Measurements from ENCODE around the gene MCCC1.

The MCCC1 gene

DNA sequence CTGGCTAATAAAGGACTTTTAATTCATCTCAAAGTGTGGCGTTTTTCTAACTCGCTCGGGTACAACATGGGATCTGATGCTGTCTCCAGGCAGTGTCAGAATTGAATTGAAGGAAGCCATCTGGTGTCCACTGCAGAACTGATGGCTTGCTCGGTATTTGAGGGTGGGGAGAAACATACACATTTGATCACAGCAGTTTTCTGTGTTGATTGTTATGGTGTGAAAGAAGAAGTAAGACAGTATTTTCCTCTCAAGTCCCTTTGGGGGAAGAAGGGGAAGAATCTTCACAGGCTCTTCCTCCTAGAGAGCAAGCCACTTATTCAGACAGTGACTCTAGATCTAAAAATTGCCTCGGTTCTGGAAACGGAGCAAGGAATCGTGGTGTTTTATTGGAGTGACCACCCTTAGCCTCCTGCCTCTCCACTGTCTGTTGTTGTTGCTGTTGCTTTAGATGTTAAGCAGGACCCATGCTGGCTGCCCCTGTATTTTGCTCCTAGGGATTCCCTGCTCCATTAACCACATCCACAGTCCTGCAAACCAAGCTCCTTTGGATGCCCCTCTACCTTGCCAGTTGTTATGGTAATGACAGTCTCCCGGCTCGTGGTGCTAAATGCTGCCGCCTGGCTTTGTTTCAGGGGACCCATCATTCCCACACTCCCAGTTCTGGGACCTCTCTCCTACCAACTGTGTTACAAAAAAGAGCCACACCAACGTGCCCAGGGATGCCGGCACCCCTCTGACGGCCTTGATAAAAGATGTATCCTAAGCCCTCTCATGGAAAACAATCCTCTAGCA is 15.3 kb upstream of the MCCC1 start:
- TF ChIP-seq TAF1 (IDR thresholded peaks at IDR 0.05; ENCODE audit: borderline replicate concordance, insufficient read depth, low read length) (no peak), SIN3A (IDR thresholded peaks at IDR 0.05; ENCODE audit: borderline replicate concordance, insufficient read depth, low read length) (no peak), FOXP2 (optimal IDR thresholded peaks at IDR 0.05; ENCODE audit: borderline replicate concordance, extremely low read depth, extremely low read length, insufficient read depth) (no peak), POLR2AphosphoS5 (IDR thresholded peaks at IDR 0.05; ENCODE audit: low read depth, low read length) (no peak)
- TF ChIP-seq, protein P1, sequence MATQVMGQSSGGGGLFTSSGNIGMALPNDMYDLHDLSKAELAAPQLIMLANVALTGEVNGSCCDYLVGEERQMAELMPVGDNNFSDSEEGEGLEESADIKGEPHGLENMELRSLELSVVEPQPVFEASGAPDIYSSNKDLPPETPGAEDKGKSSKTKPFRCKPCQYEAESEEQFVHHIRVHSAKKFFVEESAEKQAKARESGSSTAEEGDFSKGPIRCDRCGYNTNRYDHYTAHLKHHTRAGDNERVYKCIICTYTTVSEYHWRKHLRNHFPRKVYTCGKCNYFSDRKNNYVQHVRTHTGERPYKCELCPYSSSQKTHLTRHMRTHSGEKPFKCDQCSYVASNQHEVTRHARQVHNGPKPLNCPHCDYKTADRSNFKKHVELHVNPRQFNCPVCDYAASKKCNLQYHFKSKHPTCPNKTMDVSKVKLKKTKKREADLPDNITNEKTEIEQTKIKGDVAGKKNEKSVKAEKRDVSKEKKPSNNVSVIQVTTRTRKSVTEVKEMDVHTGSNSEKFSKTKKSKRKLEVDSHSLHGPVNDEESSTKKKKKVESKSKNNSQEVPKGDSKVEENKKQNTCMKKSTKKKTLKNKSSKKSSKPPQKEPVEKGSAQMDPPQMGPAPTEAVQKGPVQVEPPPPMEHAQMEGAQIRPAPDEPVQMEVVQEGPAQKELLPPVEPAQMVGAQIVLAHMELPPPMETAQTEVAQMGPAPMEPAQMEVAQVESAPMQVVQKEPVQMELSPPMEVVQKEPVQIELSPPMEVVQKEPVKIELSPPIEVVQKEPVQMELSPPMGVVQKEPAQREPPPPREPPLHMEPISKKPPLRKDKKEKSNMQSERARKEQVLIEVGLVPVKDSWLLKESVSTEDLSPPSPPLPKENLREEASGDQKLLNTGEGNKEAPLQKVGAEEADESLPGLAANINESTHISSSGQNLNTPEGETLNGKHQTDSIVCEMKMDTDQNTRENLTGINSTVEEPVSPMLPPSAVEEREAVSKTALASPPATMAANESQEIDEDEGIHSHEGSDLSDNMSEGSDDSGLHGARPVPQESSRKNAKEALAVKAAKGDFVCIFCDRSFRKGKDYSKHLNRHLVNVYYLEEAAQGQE (IDR thresholded peaks at IDR 0.05; ENCODE audit: insufficient read depth in 1 of 2, low read depth in 2 of 2, low read length in 2 of 2) = no peak

DNA sequence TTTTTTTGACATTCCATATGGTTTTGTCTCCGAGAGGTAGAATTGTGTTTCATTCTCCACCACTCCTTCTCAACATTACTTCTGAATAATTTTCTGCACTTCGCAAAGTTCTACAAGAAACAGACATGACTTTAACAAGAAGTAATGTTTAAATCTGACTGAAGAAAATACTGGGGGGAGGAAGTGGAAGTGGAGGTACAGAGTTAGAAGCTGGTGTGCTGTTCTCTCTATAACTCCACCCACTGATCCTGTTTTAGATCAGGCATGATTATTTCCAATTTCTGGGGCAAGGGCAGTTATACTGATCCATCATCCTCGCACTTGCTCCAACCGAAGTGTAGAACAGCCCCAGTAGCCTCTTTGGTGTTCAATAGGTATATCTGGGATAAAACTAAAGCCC is 9.2 kb upstream of the MCCC1 start:
- TF ChIP-seq FOXP2 (optimal IDR thresholded peaks at IDR 0.05; ENCODE audit: borderline replicate concordance, extremely low read depth, extremely low read length, insufficient read depth) (no peak), TAF1 (IDR thresholded peaks at IDR 0.05; ENCODE audit: borderline replicate concordance, insufficient read depth, low read length) (no peak), POLR2AphosphoS5 (IDR thresholded peaks at IDR 0.05; ENCODE audit: low read depth, low read length) (no peak), SIN3A (IDR thresholded peaks at IDR 0.05; ENCODE audit: borderline replicate concordance, insufficient read depth, low read length) (no peak)
- TF ChIP-seq, protein P1 (IDR thresholded peaks at IDR 0.05; ENCODE audit: insufficient read depth in 1 of 2, low read depth in 2 of 2, low read length in 2 of 2) = no peak

DNA sequence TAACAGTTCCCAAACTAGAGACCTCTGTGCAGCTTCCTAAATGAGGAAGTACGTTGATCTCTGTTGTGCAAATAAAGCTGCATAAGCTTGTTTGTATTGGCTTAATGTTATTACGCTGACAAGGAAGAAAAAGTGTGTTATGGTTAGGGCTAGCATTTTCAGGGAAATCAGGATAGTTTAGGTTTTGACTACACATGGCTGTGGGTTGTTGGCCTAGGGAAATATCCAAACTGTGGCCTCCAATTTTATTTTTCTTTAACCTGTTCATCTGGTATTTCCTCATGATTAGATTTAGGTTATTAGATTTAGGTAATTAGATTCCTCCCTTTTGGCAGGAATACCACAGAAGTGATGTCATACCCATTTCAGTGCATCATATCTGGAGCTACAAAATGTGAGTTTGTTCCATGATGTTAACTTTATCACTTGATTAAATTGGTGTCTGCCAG is 8.7 kb upstream of the MCCC1 start:
- TF ChIP-seq POLR2AphosphoS5 (IDR thresholded peaks at IDR 0.05; ENCODE audit: low read depth, low read length) (no peak), TAF1 (IDR thresholded peaks at IDR 0.05; ENCODE audit: borderline replicate concordance, insufficient read depth, low read length) (no peak), FOXP2 (optimal IDR thresholded peaks at IDR 0.05; ENCODE audit: borderline replicate concordance, extremely low read depth, extremely low read length, insufficient read depth) (no peak), SIN3A (IDR thresholded peaks at IDR 0.05; ENCODE audit: borderline replicate concordance, insufficient read depth, low read length) (no peak)
- TF ChIP-seq, protein P1 (IDR thresholded peaks at IDR 0.05; ENCODE audit: insufficient read depth in 1 of 2, low read depth in 2 of 2, low read length in 2 of 2) = no peak

DNA sequence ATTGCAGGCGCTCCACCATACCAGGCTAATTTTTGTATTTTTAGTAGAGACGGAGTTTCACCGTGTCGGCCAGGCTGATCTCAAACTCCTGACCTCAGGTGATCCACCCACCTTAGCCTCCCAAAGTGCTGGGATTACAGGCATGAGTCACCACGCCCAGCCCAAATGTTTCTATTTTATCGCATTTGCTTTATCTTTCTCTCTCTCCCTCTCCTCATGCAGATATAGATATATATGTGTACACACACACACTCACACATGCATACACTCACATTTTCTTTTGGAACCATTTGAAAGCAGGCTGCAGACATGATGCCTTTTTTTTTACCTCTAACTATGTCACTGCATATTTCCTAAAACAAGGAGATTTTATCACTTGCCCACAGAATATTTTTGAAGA is 7.3 kb upstream of the MCCC1 start:
- no peak for TF ChIP-seq TAF1 (IDR thresholded peaks at IDR 0.05; ENCODE audit: borderline replicate concordance, insufficient read depth, low read length)
- TF ChIP-seq POLR2AphosphoS5 (IDR thresholded peaks at IDR 0.05; ENCODE audit: low read depth, low read length) = no peak
- TF ChIP-seq, protein P1 (IDR thresholded peaks at IDR 0.05; ENCODE audit: insufficient read depth in 1 of 2, low read depth in 2 of 2, low read length in 2 of 2) = no peak
- TF ChIP-seq FOXP2 (optimal IDR thresholded peaks at IDR 0.05; ENCODE audit: borderline replicate concordance, extremely low read depth, extremely low read length, insufficient read depth) = no peak
- TF ChIP-seq SIN3A (IDR thresholded peaks at IDR 0.05; ENCODE audit: borderline replicate concordance, insufficient read depth, low read length) = no peak
